H1 (cell line): ENCODE data around the gene CTDNEP1. TPM values are rescaled to one million over a fixed set of nuclear protein-coding genes. Genes with fewer than 3 reads are reported as not detected.

Experiments
- CTCF ChIA-PET: fragments of 300-600 bp; sonication (Branson Sonifier 250); formaldehyde crosslinking; loops from one replicate; lab custom pipeline; 2021; ENCODE audit not compliant: partially characterized antibody; lab: Charles Lee
- POLR2A ChIA-PET: fragments of 300-600 bp; sonication (Branson Sonifier 250); formaldehyde crosslinking; loops from one replicate; lab custom pipeline; 2021; ENCODE audit warnings: inconsistent platforms; ENCODE audit not compliant: partially characterized antibody; lab: Charles Lee
- DNase-seq, 2 experiments: peaks; one replicate each; pipeline versions ENCODE4 v3.0.0 to v3.0.0-alpha.2; 2010 to 2022; ENCODE audit warnings: low spot score in 2 of 2, low read depth in 1 of 2, mixed read lengths in 1 of 2
- FAIRE-seq: peaks from 2 replicates; lab custom pipeline; 2011; peaks lifted over from hg19 to GRCh38; lab: Jason Lieb, UNC
- H2AFZ ChIP-seq: 2 replicates; pipeline ENCODE4 v1.8.1; 2012; ENCODE audit warnings: low read length, inconsistent platforms
- H2AK5ac ChIP-seq: 2 replicates; pipeline ENCODE4 v1.6.1; 2013; ENCODE audit warnings: low read depth, low read length
- H2BK120ac ChIP-seq: replicated peaks from 2 replicates; pipeline ENCODE3; 2013; ENCODE audit warnings: low read depth, low read length, inconsistent platforms
- H2BK12ac ChIP-seq: 2 replicates; pipeline ENCODE4 v1.6.1; 2013; ENCODE audit warnings: low read depth, low read length
- H2BK15ac ChIP-seq: 2 replicates; pipeline ENCODE4 v1.6.1; 2013; ENCODE audit warnings: low read length
- H2BK20ac ChIP-seq: 2 replicates; pipeline ENCODE4 v1.6.1; 2013; ENCODE audit warnings: low read length
- H2BK5ac ChIP-seq: 2 replicates; pipeline ENCODE4 v1.6.1; 2013; ENCODE audit warnings: low read depth, low read length
- H3K14ac ChIP-seq: 2 replicates; pipeline ENCODE4 v1.6.1; 2013; ENCODE audit warnings: inconsistent platforms; ENCODE audit not compliant: insufficient read length
- H3K18ac ChIP-seq: 2 replicates; pipeline ENCODE4 v1.6.1; 2013; ENCODE audit warnings: low read length; ENCODE audit errors: extremely low read depth
- H3K23ac ChIP-seq: 2 replicates; pipeline ENCODE4 v1.6.1; 2013; ENCODE audit warnings: inconsistent platforms; ENCODE audit not compliant: insufficient read length
- H3K23me2 ChIP-seq: 2 replicates; pipeline ENCODE4 v1.6.1; 2013; ENCODE audit warnings: low read depth, low read length
- H3K27ac ChIP-seq: 2 replicates; pipeline ENCODE4 v1.6.1; 2011; ENCODE audit warnings: low read depth, low read length, inconsistent platforms
- H3K27me3 ChIP-seq, 4 experiments: replicated peaks in 1 of 4; 1 replicate in 1 of 4; 2 replicates in 3 of 4; pipeline versions ENCODE4 v1.6.1 to v1.8.1; 2011 to 2013; ENCODE audit warnings: low read length in 3 of 4, mild to moderate bottlenecking in 3 of 4, inconsistent platforms in 2 of 4, mixed read lengths in 2 of 4, moderate library complexity in 1 of 4; ENCODE audit not compliant: control insufficient read depth in 3 of 4, insufficient read depth in 3 of 4; ENCODE audit errors: extremely low read depth in 1 of 4
- H3K36me3 ChIP-seq, 4 experiments: 2 replicates each; pipeline versions ENCODE4 v1.6.1 to v1.8.1; 2011 to 2013; ENCODE audit warnings: mild to moderate bottlenecking in 4 of 4, low read length in 3 of 4, moderate library complexity in 2 of 4, control low read depth in 1 of 4, inconsistent platforms in 1 of 4; ENCODE audit not compliant: insufficient read depth in 4 of 4, control insufficient read depth in 2 of 4
- H3K4ac ChIP-seq: replicated peaks from 2 replicates; pipeline ENCODE3; 2013; ENCODE audit warnings: low read length, low read depth, mixed read lengths, inconsistent platforms; ENCODE audit not compliant: insufficient read length
- H3K4me1 ChIP-seq, 4 experiments: replicated peaks in 1 of 4; 1 replicate in 1 of 4; 2 replicates in 3 of 4; pipeline versions ENCODE4 v1.6.1 to v1.8.1; 2011 to 2013; ENCODE audit warnings: low read length in 3 of 4, inconsistent platforms in 2 of 4, mixed read lengths in 1 of 4; ENCODE audit not compliant: insufficient read depth in 4 of 4, control insufficient read depth in 3 of 4
- H3K4me2 ChIP-seq, 2 experiments: 2 replicates each; pipeline versions ENCODE4 v1.6.1 to v1.8.1; 2011 to 2013; ENCODE audit warnings: low read depth in 2 of 2, low read length in 2 of 2, control low read depth in 1 of 2, inconsistent platforms in 1 of 2, mild to moderate bottlenecking in 1 of 2; ENCODE audit not compliant: insufficient read depth in 1 of 2
- H3K4me3 ChIP-seq, 4 experiments: fragments of 200-600, 300-600 bp in 1 of 4; sonication (generic), shearing (Covaris generic), sonication (Bioruptor Twin) in 1 of 4; 2 replicates each; pipeline versions ENCODE4 v1.5.1 to v1.8.1; 2011 to 2016; ENCODE audit warnings: low read length in 4 of 4, low read depth in 3 of 4, control low read depth in 2 of 4, inconsistent platforms in 2 of 4, mild to moderate bottlenecking in 2 of 4, mixed read lengths in 1 of 4, moderate library complexity in 1 of 4; ENCODE audit not compliant: insufficient read depth in 2 of 4; ENCODE audit errors: extremely low read depth in 1 of 4
- H3K56ac ChIP-seq: replicated peaks from 2 replicates; pipeline ENCODE3; 2013; ENCODE audit warnings: low read depth, mild to moderate bottlenecking, mixed read lengths, low read length, inconsistent platforms; ENCODE audit not compliant: insufficient read length
- H3K79me1 ChIP-seq: 2 replicates; pipeline ENCODE4 v1.6.1; 2013; ENCODE audit warnings: low read depth, low read length, control low read depth
- H3K79me2 ChIP-seq, 2 experiments: 2 replicates each; pipeline versions ENCODE4 v1.6.1 to v1.8.1; 2012 to 2013; ENCODE audit warnings: low read length in 2 of 2, mild to moderate bottlenecking in 2 of 2, inconsistent platforms in 1 of 2; ENCODE audit not compliant: insufficient read depth in 2 of 2, control insufficient read depth in 1 of 2
- H3K9ac ChIP-seq, 4 experiments: replicated peaks in 1 of 4; 1 replicate in 1 of 4; 2 replicates in 3 of 4; pipeline versions ENCODE4 v1.6.1 to v1.8.1; 2011 to 2013; ENCODE audit warnings: low read depth in 3 of 4, low read length in 3 of 4, control low read depth in 2 of 4, mild to moderate bottlenecking in 2 of 4, moderate library complexity in 2 of 4, inconsistent platforms in 1 of 4; ENCODE audit errors: extremely low read depth in 1 of 4
- H3K9me3 ChIP-seq, 2 experiments: 2 replicates each; pipeline versions ENCODE4 v1.6.1 to v1.8.1; 2012 to 2013; ENCODE audit warnings: mild to moderate bottlenecking in 2 of 2, moderate library complexity in 2 of 2, control low read depth in 1 of 2, inconsistent platforms in 1 of 2, low read depth in 1 of 2, low read length in 1 of 2, mixed read lengths in 1 of 2; ENCODE audit not compliant: insufficient read depth in 2 of 2
- H4K20me1 ChIP-seq, 2 experiments: replicated peaks in 1 of 2; 2 replicates each; pipeline versions ENCODE3 to v1.8.1; 2011 to 2013; ENCODE audit warnings: inconsistent platforms in 2 of 2, low read length in 2 of 2, mild to moderate bottlenecking in 1 of 2; ENCODE audit not compliant: insufficient read depth in 2 of 2, control insufficient read depth in 1 of 2
- H4K5ac ChIP-seq: 2 replicates; pipeline ENCODE4 v1.6.1; 2013; ENCODE audit warnings: low read length, low read depth, mixed read lengths, inconsistent platforms; ENCODE audit not compliant: insufficient read length
- H4K8ac ChIP-seq: 2 replicates; pipeline ENCODE4 v1.8.0; 2013; ENCODE audit warnings: mild to moderate bottlenecking, moderate library complexity, low read length, inconsistent platforms; ENCODE audit not compliant: insufficient read depth; ENCODE audit errors: extremely low read depth
- H4K91ac ChIP-seq: replicated peaks from 2 replicates; pipeline ENCODE3; 2013; ENCODE audit warnings: low read length, mixed read lengths, inconsistent platforms; ENCODE audit not compliant: insufficient read length
- ASH2L ChIP-seq: fragments of 200-600, 300-600 bp; sonication (generic); IDR thresholded peaks from one replicate; pipeline ENCODE4 v1.7.1; 2017; ENCODE audit warnings: low read length
- CEBPB ChIP-seq: IDR thresholded peaks from 2 replicates; pipeline ENCODE4 v1.6.1; 2012; ENCODE audit warnings: low read depth, low read length
- CREB1 ChIP-seq: IDR thresholded peaks from 2 replicates; pipeline ENCODE4 v1.6.1; 2012; ENCODE audit warnings: inconsistent platforms
- GABPA ChIP-seq: IDR thresholded peaks from 2 replicates; pipeline ENCODE4 v1.6.1; 2011; ENCODE audit warnings: mild to moderate bottlenecking, low read length, moderate library complexity, borderline replicate concordance; ENCODE audit not compliant: insufficient read depth
- MAX ChIP-seq: IDR thresholded peaks from 2 replicates; pipeline ENCODE4 v1.6.1; 2012; ENCODE audit warnings: inconsistent platforms
- POLR2A ChIP-seq, 2 experiments: IDR thresholded peaks; 1 replicate in 1 of 2; 2 replicates in 1 of 2; pipeline ENCODE4 v1.6.1; 2011; ENCODE audit warnings: low read depth in 2 of 2, low read length in 2 of 2, mild to moderate bottlenecking in 2 of 2; ENCODE audit errors: control extremely low read depth in 1 of 2
- RBBP5 ChIP-seq: IDR thresholded peaks from 2 replicates; pipeline ENCODE4 v1.7.1; 2012; ENCODE audit warnings: low read depth, mild to moderate bottlenecking, inconsistent platforms, low read length, moderate library complexity, borderline replicate concordance
- RFX5 ChIP-seq: IDR thresholded peaks from 2 replicates; pipeline ENCODE4 v1.6.1; 2011; ENCODE audit warnings: low read depth, low read length, improper control_type of control experiment, borderline replicate concordance
- SAP30 ChIP-seq: fragments of 300-600 bp; sonication (generic); IDR thresholded peaks from 2 replicates; pipeline ENCODE4 v1.7.1; 2012; ENCODE audit warnings: low read length, moderate library complexity, mild to moderate bottlenecking, inconsistent platforms; ENCODE audit not compliant: insufficient read depth, insufficient replicate concordance
- SIX5 ChIP-seq: IDR thresholded peaks from 2 replicates; pipeline ENCODE4 v1.6.1; 2011; ENCODE audit warnings: mild to moderate bottlenecking, low read depth, low read length
- SP1 ChIP-seq: IDR thresholded peaks from 2 replicates; pipeline ENCODE4 v1.6.1; 2011; ENCODE audit warnings: low read depth, low read length
- TAF1 ChIP-seq: IDR thresholded peaks from 2 replicates; pipeline ENCODE4 v1.6.1; 2011; ENCODE audit warnings: mild to moderate bottlenecking, low read depth, low read length
- TCF12 ChIP-seq: IDR thresholded peaks from 2 replicates; pipeline ENCODE4 v1.6.1; 2011; ENCODE audit warnings: low read depth, mild to moderate bottlenecking, low read length
- WGBS, 2 experiments: shearing (Covaris generic) in 1 of 2; methylation state at CpG; one replicate each; pipeline versions ENCODE4 v1.1.6 to v1.1.7; 2013 to 2015; ENCODE audit warnings: low lambda C conversion rate in 2 of 2, mixed read lengths in 2 of 2, inconsistent platforms in 1 of 2, low coverage in 1 of 2, missing lambda C conversion rate in 1 of 2; ENCODE audit not compliant: insufficient replicate concordance in 2 of 2, insufficient coverage in 1 of 2, insufficient read length in 1 of 2; ENCODE audit errors: extremely low coverage in 1 of 2, missing lambda C conversion rate in 1 of 2; 5-methylcytosine and 5-hydroxymethylcytosine counted together
- polyA plus RNA-seq, 7 experiments: library from polyadenylated mRNA; depleted of rRNA in 3 of 7; stranded (reverse) in 5 of 7; unstranded in 2 of 7; fragments of >200 nt in 5 of 7; fragments of 200-250 nt in 2 of 7; gene quantifications; 1 replicate in 5 of 7; 2 replicates in 1 of 7; 4 replicates in 1 of 7; pipeline versions ENCODE4 v1.2.1 to v1.2.3, GENCODE V29; 2011 to 2013; ENCODE audit warnings: missing spikeins in 2 of 7, mixed read lengths in 2 of 7
- total RNA-seq: library from RNA; stranded (reverse); fragmentation: NEBNext Ultra II Directional; extraction: Animal tissue kit (Norgen Biotek cat#: 25700); gene quantifications from 2 replicates; pipeline ENCODE4 v1.2.1, GENCODE V29; 2021

Gene CTDNEP1
- total and polyA plus RNA-seq, 2 of the 8 experiments (the other 6 are each of a cell fraction or from before 2014, with no cell fraction given) = 114 to 123 TPM

- peak overlapping the region; percentile 73 for H3K27ac ChIP-seq
- H3K4ac ChIP-seq = no peak overlapping the region
- H2BK12ac ChIP-seq = 0 out of 2 replicates have a peak overlapping the region, but pooled peaks have one; percentile 84
- H2BK20ac ChIP-seq = no peak overlapping the region
- H4K91ac ChIP-seq = no peak overlapping the region
- no peak overlapping the region for H3K56ac ChIP-seq
- H3K4me1 ChIP-seq = peaks cover 9 to 45% (median 28%) of the 10 kb centered on the region in 4 experiments
- H3K79me1 ChIP-seq = peaks cover 3% of the 10 kb centered on the region; the same call in 1 of the 2 replicates
- no peak overlapping the region for H2AFZ ChIP-seq
- peak overlapping the region in 3 of 4 experiments; percentile 1 to 68 (median 51); a peak in 5 of 8 replicates for H3K4me3 ChIP-seq
- no peaks in the 10 kb centered on the region for H3K9me3 ChIP-seq
- H3K9ac ChIP-seq = peak overlapping the region in 1 of 4 experiments; percentile 45; a peak in 2 of 7 replicates
- peaks cover 0 to 39% of the 10 kb centered on the region in 2 experiments; a peak in 2 of 4 replicates for H3K79me2 ChIP-seq
- 12% methylated on average over 9 of the region's 9 CpGs; no CpG with 5 or more reads in 1 of the 2 experiments for WGBS, 2 experiments
- H3K36me3 ChIP-seq = no peaks in the 10 kb centered on the region
- 0 out of 2 replicates have a peak overlapping the region, but pooled peaks have one; percentile 75 for H2AK5ac ChIP-seq
- no peak for DNase-seq
- H4K5ac ChIP-seq = no peak overlapping the region
- H3K14ac ChIP-seq = no peak overlapping the region
- POLR2A ChIA-PET = interaction anchor here (0.9 to 3.7 kb wide), 14 partner anchors 9 to 189 kb away, joined by 3 to 22 read pairs (median 4); partner anchors contain the start of genes CLDN7, CTDNEP1, DVL2 and ELP5
- H4K20me1 ChIP-seq = no peaks in the 10 kb centered on the region
- no peak overlapping the region for H2BK120ac ChIP-seq
- peak; percentile 95 for FAIRE-seq
- peak overlapping the region; percentile 69 to 87 for H3K4me2 ChIP-seq
- CTCF ChIA-PET = interaction anchor here (0.6 to 2.1 kb wide), 10 partner anchors 15 to 417 kb away, joined by 3 to 16 read pairs (median 3); partner anchors contain the start of genes DVL2, GABARAP and PHF23
- peaks cover 27% of the 10 kb centered on the region; the same call in 1 of the 2 replicates for H3K23me2 ChIP-seq
- no peak overlapping the region for H4K8ac ChIP-seq
- no peak overlapping the region for H3K23ac ChIP-seq
- H2BK15ac ChIP-seq = no peak overlapping the region
- H3K27me3 ChIP-seq = no peaks in the 10 kb centered on the region
- peak overlapping the region; percentile 82 for H2BK5ac ChIP-seq
- H3K18ac ChIP-seq = peak overlapping the region; percentile 93
- TF ChIP-seq RFX5 = no peak
- TF ChIP-seq CREB1 = 0 out of 2 replicates have a peak, but pooled peaks have one; percentile 42
- no peak for TF ChIP-seq GABPA
- peak; percentile 37 for TF ChIP-seq SAP30
- peak; percentile 98 for TF ChIP-seq SIX5
- no peak for TF ChIP-seq RBBP5
- TF ChIP-seq MAX = peak; percentile 2; the same call in 1 of the 2 replicates
- TF ChIP-seq CEBPB = no peak
- no peak; the same call in 1 of the 2 replicates for TF ChIP-seq SP1
- peak in 1 of 2 experiments; percentile 24; a peak in 1 of 3 replicates for TF ChIP-seq POLR2A (IDR thresholded peaks at IDR 0.05; ENCODE audit: control extremely low read depth in 1 of 2, low read depth in 2 of 2, low read length in 2 of 2)
- TF ChIP-seq ASH2L = peak; percentile 10
- TF ChIP-seq TAF1 = no peak
- 0 out of 2 replicates have a peak, but pooled peaks have one; percentile 31 for TF ChIP-seq TCF12
Observed at GRCh38 chr17:7215136-7215638, 36.3 kb downstream of the CTDNEP1 start.
